NOMO-1 treated with dmso at 0.1 percent for 144 hours (cell line): ENCODE results near the gene MAK.
A peak's percentile ranks its signal among the peaks of the same experiment; 100 is the strongest.
"Not testable (repeated sequence)": the region's sequence is repeated elsewhere in the genome, so short reads cannot be mapped to it uniquely, and the experiment has no call there.

Experiments
- DNase-seq: peaks from one replicate; lab custom pipeline; 2025; ENCODE audit not compliant: unreplicated experiment; lab: John Stamatoyannopoulos, UW

MAK gene

GRCh38 chr6:10725716-10726115 lies 112.6 kb downstream of the MAK start:
- DNase-seq, result no peak

DNA sequence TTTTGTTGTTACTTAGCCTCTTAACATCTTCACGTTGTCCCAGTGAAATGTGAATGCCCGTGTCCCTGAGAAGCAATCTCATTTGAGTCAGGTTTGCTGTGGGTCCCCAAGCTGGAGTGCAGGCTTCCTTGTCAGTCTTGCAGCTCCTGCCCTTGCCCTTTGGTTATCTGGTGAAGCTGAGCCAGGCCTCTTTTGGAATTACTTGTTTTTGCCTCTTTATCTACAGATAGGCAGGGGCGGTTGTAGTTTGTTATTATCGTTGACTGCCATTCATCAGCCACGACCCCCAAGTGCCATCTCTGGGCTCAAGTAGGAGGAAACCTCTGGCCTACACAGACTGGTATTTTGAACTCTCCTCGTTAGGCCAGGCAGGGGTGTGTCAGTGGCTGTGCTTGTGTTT lies 113.3 kb downstream of the MAK start:
- no peak for DNase-seq

- DNase-seq, result no peak
These were observed 114.8 kb downstream of the MAK start for GRCh38 chr6:10723567-10723881.

- DNase-seq, result peak; percentile 94
These were observed 115.3 kb downstream of the MAK start, which contains the start of gene TMEM14C for GRCh38 chr6:10722820-10723566. Gene TMEM14C, plus strand, starts transcription at chr6:10723070. Its CDS starts 1,544 bp downstream, at chr6:10724614.

DNA sequence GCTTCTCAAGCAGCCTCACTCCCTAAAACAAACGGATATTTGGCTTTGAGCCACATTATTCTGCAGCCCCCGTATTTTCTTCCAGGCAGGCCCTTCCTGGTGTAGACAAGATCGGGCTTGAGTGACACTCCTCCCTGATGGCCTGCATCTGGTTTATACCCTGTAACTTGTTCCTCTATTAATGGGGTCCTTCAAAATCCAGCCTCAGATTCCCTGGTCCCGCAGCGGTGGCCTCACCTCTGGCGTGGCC lies 115.8 kb downstream of the MAK start:
- no peak for DNase-seq

DNA sequence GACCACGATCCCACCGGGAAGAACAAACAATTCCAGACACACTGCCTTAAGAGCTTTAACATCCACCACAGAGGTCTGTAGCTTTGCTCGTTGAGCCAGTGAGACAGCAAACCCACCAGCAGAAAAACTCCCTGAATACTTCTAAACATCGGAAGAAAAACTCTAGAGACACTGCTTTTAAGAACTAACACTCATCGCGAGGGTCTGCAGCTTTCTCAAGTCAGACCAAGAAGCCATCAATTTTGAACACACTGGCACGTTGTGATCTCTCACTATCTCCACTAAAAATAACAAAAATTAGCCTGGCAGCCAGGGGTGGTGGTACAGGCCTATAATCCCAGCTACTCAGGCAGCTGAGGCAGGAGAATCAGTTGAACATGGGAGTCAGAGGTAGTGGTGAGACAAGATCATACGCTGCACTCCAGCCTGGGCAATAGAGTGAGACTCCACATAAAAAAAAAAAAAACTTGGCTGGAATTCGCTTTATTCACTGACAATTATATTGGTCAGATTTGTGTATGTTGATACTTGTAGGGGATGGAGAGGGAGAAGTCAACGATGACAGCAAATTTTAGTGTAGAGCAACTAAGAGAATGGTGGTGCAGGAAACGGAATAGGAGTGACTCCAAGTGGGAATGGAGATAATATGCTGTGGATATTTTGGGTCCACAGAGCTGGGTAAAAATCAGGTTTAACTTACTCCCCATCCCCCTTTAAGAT lies 116.3 kb downstream of the MAK start:
- no peak for DNase-seq

DNA sequence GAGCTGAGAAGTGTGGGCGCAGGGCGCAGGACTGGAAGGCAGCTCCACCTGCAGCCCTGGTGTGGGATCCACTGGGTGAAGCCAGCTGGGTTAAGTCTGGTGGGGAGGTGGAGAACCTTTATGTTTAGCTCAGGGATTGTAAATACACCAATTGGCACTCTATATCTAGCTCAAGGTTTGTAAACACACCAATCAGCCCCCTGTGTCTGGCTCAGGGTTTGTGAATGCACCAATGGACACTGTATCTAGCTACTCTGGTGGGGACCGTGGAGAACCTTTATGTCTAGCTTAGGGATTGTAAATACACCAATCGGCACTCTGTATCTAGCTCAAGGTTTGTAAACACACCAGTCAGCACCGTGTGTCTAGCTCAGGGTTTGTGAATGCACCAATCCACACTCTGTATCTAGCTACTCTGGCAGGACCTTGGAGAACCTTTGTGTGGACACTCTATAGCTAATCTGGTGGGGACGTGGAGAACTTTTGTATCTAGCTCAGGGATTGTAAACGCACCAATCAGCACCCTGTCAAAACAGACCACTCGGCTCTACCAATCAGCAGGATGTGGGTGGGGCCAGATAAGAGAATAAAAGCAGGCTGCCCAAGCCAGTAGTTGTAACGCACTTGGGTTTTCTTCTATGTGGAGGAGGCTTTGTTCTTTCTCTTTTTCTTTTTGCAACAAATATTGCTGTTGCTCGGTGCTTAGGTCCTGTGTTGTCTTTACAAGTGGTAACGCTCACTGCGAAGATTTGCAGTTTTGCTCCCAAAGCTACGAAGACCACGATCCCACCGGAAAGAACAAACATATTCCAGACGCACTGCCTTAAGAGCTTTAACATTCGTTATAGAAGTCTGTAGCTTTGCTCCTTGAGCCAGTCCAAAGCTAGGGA lies 117.1 kb downstream of the MAK start:
- DNase-seq, result not testable (repeated sequence)

- DNase-seq, result no peak
These were observed 117.9 kb downstream of the MAK start for GRCh38 chr6:10720265-10720959.

DNA sequence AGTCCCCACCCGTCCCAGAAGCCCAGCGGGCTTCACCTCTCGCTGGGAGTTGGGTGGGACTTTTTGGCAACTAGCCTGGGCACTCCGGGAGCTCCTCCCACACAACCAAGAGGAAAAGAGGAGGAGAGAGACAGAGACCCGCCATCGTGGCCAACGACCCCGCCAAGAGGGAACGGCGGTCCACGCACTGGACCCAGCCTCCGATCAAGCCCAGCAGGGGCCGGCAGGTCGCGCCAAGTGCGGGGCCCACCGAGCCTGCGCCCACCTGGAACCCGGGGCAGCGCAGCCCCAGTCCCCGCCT lies 118.4 kb downstream of the MAK start:
- DNase-seq, result no peak

- no peak for DNase-seq
These were observed 118.9 kb downstream of the MAK start for GRCh38 chr6:10719296-10719963.

- no peak for DNase-seq
These were observed 124.4 kb downstream of the MAK start for GRCh38 chr6:10713962-10714361.
